D341Med (cell line): ENCODE data around the gene SPTBN1.

Source experiments
- DNase-seq: peaks from one replicate; pipeline ENCODE4 v3.0.0; 2012; ENCODE audit warnings: low spot score

Gene SPTBN1

DNA sequence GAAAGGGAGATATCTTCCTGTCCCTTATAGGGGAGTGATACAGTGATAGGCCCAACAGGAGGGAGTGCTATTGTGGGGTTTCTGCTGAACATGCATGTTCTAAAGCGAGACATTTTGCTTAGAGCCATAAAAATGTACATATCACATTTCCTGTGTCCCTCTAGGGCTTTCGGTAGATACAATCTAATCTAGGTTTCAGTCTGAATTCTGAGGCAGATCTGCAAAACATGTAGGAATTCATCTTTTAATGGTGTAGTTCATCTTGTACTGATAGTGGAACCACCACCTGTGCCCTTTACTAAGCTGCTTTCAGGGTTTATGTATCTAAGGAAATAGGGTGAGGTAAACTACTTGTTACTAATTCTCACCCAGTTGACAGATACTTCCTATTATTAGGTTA, 73.8 kb downstream of the SPTBN1 start:
- no peak for DNase-seq

DNA sequence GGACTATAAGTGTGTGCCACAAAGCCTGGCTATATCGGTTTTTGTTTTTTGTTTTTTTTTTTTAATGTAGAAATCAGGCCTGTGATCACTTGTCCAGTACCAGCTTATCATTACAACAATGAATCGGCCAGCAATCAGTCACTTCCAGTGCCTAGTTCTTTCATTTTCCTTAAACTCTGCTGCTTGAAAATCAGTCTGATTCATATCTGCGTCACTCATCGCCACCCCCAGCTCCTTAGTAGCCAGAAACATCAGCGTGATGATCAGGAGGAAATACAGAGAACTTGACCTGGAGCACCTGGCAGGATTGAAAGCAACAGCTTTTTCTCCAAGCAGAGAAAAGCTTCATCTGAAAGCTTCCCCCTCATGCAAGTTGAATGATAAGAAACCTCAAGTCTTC, 75.4 kb downstream of the SPTBN1 start:
- no peak for DNase-seq

DNA sequence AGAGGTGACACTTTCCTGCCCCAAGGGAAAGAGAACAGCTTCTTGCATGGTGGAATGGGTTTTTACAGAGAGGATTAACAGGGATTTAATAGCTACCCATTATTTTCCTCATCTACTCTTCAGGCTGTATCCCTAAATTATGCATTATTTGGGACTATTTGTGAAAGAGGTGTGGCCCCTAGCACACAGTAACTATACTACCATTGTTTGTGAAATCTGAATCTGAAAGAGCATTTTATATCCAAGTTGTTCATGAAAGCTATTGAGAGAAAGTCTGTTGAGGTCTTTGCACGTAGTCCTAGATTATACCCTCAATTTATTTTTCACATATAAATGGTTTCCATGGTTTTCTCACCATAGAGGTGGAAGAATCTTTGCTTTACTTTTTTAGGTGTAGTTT, 78.1 kb downstream of the SPTBN1 start:
- DNase-seq = no peak

DNA sequence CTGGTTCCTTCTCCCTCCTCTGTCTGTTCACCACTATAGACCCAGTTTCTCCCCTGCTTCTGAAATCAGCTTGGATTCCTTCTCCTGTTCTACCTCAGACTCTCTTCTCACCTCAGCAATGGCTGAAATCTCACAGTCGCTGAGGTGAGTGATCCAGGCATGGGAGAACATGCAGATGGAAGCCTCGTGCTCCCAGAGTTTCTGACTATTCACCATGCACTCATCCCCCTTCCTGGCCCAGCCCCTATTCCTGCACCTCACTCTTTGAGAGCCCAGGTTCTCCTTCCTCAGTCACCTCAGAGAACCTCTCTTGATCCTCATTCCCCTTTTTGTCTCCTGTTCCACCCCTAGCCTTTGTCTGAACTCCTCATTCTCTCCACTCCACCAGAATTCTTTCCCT, 78.5 kb downstream of the SPTBN1 start:
- no peak for DNase-seq

DNA sequence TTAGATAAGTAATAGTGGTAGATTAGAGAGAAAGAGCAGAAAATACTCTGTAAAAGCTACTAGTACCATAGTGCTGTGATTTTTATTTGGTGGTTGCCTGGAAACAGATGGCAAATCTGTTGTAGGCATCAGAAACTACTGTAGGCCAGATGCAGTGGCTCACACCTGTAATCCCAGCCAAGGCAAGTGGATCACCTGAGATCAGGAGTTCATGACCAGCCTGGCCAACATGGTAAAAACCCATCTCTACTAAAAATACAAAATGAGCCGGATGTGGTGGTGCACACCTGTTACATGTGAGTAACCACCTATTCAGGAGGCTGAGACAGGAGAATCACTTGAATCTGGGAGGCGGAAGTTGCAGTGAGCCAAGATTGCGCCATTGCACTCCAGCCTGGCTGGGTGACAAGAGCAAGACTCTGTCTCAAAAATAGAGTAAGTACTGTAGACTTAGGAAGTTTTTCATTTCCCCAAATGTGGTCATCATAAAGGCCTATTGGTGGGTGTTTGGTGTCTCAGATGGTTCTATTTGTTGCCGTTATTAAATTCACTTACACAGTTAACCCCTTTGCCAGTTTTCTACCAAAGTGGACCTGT, 79.6 kb downstream of the SPTBN1 start:
- DNase-seq = no peak

DNA sequence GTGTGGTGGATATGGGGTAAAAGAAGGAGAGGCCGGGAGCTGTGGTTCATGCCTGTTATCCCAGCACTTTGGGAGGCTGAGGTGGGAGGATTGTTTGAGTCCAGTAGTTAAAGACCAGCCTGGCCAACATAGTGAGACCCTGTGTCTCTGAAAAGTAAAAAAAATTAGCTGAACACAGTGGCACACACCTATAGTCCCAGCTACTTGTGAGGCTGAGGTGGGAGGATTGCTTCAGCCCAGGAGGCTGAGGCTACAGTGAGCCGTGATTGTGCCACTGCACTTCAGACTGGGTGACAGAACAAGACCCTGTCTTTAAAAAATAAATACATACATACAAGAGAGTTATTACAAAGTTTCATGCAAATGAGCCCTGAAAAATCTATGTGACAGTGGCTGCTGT, 80.6 kb downstream of the SPTBN1 start:
- no peak for DNase-seq

DNA sequence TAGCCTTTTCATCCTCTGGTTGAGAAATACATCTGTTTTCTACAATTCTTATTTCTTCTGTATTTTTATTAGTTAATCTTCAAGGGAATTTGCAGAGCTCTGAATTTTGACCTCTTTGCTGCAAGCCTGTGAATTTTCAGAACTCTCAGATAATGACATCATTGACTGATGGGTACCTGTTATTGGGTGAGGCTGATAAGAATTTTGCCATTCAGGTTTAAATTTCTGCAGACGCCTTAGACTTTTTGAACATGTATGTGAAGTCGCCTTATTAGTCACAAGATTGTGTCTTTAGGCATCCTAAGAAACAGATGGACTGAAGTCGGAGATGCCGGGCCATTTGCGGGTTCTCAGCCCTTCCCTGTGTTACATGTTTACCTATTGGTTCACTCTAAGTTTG, 82.4 kb downstream of the SPTBN1 start:
- DNase-seq = no peak

DNA sequence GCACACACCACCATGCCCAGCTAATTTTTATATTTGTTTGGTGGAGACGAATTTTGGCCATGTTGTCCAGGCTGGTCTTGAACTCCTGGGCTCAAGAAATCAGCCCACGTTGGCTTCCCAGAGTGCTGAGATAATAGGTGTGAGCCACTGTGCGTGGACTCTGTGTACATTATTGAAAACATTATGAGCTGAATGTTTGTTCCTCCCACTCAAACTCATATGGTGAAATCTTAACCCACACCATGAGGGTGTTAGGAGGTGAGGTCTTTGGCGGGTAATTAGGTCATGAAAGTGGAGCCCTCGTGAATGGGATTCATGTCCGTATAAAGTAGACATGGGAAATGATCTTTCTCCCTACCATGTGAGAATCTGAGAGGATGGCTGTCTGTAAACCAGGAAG, 83.6 kb downstream of the SPTBN1 start:
- no peak for DNase-seq

DNA sequence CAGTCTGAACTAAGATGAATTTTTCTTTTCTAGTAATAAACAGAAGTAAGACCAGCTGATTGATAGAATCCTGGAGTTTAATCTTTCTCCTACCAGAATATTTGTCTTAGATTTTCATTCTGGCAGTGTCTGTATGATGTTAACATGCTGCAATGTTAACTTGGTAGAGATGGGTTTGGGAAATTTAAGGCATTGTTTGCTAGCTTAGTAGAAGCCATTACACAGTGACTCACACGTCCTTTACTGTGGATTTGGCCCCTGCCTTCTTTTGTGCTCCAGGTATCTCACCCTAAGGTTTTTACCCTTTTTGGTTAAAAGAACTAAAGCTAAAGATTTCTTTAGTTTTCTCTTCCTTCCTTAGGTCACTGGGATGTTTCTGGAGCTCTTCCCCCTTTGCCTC, 84.1 kb downstream of the SPTBN1 start:
- DNase-seq = no peak

DNA sequence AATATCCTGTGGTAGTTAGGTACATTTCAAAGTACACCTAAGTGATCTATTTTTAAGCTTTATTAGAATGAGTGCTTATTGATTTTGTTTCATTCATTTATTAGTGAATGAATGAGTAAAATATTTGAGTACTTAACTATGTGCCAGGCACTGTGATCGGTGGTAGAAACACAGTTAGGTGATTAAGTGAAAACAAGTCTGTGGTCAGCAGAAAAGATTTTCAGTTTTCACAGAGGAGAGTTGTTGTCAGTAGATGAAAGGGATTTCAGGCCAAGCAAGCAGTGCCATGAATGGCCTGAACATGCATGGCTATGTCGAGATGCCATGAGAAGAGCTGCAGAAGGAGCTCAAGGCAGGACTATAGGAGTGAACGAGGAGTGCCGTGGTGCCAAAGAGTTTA, 85.9 kb downstream of the SPTBN1 start:
- DNase-seq = no peak

DNA sequence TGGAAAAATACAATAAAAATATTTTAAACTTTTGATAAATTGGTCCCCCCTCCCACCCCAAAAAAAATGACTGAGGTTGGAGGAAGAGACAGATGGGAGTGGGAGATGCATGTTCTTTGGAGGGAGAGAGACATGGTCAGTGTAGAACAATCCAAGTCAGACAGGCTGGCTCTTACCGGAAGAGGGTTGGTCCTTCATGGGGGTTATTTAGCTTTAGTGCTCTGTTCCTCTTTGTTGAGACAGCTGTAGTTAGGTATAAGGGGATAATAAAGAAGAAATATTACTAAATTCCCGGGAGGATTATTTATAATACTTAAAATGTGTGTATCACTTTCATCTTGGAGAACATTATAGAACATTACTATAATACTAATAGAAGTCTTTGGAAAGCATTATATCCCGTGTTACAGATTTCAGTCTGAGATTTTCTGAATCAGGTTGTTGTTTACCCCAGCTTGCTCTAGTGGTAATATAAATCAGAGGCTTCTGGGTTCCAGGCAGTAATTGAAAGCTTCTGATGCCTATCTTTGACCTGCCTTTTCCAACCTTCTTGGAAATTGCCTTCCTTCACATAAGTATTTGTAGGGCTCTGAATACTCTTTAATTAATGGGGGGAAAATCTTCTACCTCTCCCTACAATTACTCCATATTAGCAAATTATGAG, 87.7 kb downstream of the SPTBN1 start:
- DNase-seq = no peak

DNA sequence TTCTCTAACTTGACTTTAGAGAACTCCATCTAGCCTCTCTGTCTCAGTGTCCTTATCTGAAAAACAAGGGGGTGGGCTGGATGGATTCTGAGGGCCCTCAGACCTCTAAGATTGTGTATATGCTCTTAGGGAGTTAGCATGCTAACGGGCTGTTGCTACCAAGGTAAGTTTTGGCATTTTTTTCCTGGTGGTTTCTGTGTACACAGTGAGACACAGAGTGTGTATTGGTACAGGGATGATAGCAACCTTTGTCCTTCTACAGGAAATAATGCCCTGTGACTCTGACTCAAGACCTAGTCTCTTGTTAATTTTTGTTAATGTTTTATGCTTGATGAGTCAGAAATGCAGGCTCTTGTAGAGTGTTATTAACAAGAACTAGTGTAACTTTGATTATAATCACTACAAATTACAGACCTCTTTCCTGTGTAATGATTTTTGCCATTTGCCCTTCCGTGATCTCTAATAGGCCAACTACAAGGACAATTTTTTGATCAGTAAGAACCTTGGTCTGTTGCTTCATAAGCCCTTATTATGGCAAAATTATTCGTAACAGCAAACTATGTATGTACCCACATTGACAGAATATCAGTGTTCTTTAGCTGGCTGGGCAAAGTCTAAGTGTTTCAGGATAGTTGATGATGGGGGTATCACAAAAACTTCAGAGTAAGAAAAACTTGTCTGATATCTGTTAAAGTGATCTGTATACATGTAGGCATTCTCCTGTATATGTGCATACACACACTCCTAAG, 89.7 kb downstream of the SPTBN1 start:
- no peak for DNase-seq

DNA sequence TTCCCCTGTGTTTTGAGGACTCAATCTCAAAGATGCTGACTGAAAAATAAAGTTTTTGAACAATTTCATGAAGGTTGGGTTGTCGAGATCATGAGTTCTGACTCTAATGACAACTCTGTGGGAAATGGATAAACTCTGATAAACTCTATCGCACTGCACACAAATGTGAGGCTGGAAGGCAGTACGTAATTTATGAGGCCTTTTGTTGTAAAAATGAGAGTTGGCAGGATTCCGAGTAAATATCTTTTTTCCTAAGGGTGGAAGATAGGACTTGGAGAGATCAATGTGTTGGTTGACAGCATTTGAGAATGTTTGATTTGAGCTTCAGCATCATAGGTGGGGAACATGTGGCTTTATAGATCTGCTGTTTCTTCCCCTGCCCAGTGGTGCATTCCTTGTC, 90.4 kb downstream of the SPTBN1 start:
- DNase-seq = no peak

DNA sequence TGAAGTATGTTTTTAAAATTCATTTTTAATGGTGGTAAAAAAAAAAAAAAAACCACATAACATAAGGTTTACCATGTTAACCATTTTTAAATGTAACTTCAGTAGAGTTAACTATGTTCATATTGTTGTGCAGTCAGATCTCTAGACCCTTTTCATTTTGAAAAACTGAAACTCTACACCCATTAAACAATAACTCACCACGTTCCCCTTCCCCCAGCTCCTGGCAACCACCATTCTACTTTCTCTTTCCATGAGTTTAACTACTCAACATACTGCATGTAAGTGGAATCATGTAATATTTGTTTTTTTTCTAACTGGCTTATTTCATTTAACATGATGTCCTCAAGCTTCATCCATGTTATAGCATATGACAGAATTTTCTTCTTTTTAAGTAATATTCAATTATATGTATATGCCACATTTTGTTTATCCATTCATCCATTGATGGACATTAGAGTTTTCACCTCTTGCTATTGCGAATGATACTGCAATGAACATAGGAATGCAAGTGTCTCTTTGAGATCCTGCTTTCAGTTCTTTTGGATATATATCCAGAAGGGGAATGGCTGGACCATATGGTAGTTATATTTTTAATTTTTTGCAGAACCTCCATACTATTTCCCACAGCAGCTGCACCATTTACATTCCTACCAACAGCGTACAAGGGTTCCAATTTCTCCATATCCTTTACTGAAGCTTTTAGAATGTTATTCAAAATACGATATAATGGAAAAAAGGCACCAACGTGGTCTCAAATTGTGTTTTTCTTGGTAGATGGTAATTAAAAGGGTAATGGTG, 91.0 kb downstream of the SPTBN1 start:
- DNase-seq = no peak

DNA sequence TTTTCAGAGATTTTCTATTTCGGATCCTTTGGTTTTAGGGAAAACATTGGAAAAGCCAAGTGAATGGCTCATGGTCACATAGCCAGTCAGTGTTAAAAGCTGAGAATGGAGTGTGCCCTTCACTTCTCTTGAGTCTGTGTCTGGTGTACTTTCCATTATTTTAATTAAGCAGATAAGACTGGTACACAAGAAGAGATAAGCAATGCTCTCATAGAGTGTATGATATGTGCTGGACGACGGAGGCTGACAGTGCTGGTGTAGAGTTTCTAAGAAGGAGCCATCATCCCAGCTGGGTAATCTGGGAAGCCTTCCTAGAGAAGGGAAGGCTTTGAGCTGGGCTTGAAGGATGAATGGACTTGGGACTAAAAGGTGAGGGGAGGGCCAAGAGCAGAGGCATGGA, 93.3 kb downstream of the SPTBN1 start:
- DNase-seq = no peak

DNA sequence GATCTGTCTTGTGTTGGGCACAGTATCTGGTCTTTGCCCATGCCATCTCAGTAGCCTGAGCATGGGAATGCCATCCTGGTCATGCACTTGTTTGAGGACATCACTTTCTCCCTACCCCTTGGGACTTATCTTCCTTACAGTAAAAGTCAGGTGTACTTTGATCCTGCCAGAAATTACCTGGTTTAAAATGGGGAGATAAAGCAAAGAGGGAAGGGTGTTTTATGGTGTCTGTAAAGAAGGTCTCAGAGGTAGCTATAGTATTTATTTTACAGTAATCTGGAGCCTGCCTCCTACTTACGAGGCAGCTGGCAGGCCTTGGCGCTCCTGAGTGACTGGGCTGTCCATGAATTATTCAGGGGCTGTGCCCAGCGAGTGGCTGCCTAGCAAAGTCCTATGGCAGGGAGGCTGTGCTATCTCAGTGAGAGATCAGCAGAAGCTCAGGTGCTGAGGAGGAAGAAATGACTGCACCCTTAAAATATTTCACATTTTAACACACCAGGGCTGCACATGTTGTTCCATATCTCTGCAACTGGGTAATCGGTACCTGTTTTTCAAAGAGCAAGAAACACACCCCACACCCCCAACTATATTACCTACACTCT, 93.9 kb downstream of the SPTBN1 start:
- no peak for DNase-seq

DNA sequence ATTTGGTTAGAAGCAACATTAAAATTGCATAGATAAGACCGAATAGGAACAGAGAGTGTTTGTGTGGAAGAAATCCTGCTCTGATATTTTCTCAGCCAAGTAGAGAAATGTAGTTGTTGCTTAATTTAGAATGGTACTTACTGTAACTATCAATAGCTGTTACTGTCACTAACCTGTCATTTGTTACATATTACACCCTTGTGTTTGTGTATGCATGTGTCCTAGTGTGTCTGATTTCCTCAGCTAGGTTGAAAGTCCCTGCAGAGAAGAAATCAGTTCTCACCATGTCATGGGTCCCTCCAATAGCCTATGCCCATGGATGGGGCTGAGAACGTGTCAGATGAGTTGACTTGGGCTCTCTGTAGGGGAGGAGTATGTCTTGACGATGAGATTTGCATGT, 94.4 kb downstream of the SPTBN1 start:
- no peak for DNase-seq

DNA sequence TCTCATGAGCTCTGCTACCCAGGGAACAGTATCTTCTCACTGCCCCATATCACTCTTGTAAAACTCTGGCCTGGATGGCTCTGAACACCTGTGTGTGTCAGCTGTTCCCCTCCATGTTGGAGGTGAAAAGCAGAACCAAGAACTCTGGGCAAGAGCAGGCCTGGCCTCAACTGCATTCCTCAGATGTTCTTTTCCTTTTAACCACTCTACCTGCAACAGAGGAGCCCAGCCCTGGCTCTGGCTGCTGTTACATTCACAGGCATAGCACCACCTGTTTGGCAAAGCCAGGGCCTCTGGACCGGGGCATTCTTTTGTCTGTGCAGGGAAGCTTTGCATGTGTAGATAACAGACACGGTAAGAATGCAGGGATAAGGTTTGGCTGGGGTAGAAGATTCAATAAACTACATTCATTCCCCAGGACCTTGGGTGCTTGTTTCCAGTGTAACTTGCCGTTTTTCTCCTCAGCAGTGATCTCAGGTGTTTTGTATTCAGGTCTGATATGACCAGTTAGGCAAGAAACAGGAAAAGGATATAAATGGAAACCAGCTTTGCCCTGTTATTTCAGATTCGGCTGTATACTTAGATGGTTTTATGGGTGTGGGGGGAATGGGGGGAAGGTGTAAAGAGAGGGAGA, 95.1 kb downstream of the SPTBN1 start:
- DNase-seq = no peak

DNA sequence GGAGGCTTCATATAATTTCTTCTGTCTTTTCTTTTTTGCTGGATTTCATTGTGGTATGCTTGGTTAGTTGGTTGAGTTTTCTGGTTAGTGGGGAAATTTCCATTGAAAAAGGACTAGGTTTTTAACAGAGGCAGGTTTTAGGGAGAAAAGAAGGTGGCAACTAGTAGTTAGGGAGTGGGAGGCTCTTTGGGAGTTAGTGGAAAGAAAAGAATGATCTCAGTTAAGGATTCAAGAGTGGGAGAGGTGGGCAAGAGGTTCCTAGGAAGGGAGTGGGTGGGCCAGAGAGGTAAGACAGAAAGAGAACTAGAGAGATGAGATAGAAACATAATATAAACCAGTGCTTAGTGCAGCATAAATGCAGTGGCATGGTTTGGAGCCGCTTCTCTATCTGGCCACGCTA, 96.9 kb downstream of the SPTBN1 start:
- no peak for DNase-seq

DNA sequence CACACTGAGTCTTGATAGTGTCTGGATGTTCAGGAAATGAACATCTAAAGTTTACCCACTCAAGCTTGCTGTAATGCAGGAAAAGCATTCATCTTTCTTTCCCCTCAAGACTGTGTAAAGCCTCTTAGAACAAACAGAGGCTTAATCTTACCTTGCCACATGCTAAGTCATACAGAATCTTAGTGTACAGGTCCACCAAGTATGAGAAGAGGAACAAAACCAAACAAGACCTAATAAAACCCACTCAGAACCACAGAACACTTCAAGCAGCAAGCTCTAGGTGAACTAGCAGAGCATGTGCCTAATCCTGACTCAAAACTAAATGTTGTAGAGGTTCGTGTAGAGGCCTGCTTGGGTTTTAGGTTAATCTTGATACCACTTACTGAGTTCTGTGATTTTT, 97.6 kb downstream of the SPTBN1 start:
- DNase-seq = no peak

DNA sequence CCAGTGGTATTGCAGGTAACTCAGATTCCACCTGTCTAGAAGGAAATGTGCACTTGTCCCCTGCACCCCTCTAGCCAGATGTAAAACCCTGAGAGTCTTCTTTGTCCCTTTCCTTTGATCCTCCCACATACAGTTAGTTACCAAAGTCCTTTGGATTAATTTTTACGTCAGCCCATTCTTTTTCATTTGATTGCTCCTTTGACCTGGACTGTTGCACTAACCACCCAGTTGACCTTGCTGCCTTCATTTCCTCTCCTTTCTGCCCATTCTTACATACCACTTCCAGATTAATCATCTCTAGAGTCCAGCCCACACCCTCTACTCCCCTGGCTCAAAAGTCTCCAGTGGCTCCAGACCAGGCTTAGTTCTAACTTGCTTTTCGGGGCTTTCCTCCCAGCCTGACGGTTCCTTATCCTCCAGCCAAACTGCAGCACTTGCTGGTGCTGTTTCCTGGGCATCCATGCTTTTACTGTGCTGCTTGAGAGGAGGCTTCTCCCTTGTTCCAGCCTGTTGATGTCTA, 99.3 kb downstream of the SPTBN1 start:
- no peak for DNase-seq
